Neural cell (in vitro differentiated cells): ENCODE results near the gene MED27. TPM values are rescaled to one million over a fixed set of nuclear protein-coding genes. Genes with fewer than 3 reads are reported as not detected.

Experiments used
- H2AFZ ChIP-seq: fragments of 200-600, 300-800 bp; sonication (generic), shearing (Covaris generic); 2 replicates; pipeline ENCODE4 v1.6.0; 2014; ENCODE audit warnings: low read depth, mild to moderate bottlenecking, antibody characterized with exemption, low read length, moderate library complexity
- H3F3A ChIP-seq: fragments of 200-600 bp; shearing (Covaris generic); 2 replicates; pipeline ENCODE4 v1.6.1; 2016; ENCODE audit warnings: mild to moderate bottlenecking, moderate library complexity, mixed read lengths, antibody characterized with exemption, low read length; ENCODE audit not compliant: insufficient read depth, poor library complexity, severe bottlenecking
- H3K27ac ChIP-seq: fragments of 200-600, 300-800 bp; sonication (generic), shearing (Covaris generic); 2 replicates; pipeline ENCODE4 v1.5.1; 2014; ENCODE audit warnings: mild to moderate bottlenecking, low read length, moderate library complexity
- H3K27me3 ChIP-seq: fragments of 300-800, 200-600 bp; sonication (generic), shearing (Covaris generic); 2 replicates; pipeline ENCODE4 v1.6.0; 2014; ENCODE audit warnings: mild to moderate bottlenecking, low read depth, low read length, moderate library complexity; ENCODE audit not compliant: insufficient read depth
- H3K36me3 ChIP-seq: fragments of 300-800, 200-600 bp; sonication (generic), shearing (Covaris generic); 2 replicates; pipeline ENCODE4 v1.5.1; 2014; ENCODE audit warnings: mild to moderate bottlenecking, antibody characterized with exemption, low read length, moderate library complexity; ENCODE audit not compliant: insufficient read depth
- H3K4me2 ChIP-seq: fragments of 300-800, 200-600 bp; sonication (generic), shearing (Covaris generic); 2 replicates; pipeline ENCODE4 v1.6.0; 2014; ENCODE audit warnings: mild to moderate bottlenecking, low read length
- H3K4me3 ChIP-seq: fragments of 300-800, 200-600 bp; sonication (generic), shearing (Covaris generic); 2 replicates; pipeline ENCODE4 v1.5.1; 2014; ENCODE audit warnings: mild to moderate bottlenecking, low read length, moderate library complexity
- H3K79me2 ChIP-seq: fragments of 200-600 bp; shearing (Covaris generic); replicated peaks from 2 replicates; pipeline ENCODE4 v1.6.0; 2014; ENCODE audit warnings: mild to moderate bottlenecking, low read length, moderate library complexity; ENCODE audit not compliant: insufficient read depth
- H3K9ac ChIP-seq: fragments of 300-800, 200-600 bp; sonication (generic), shearing (Covaris generic); 2 replicates; pipeline ENCODE4 v1.6.1; 2016; ENCODE audit warnings: mild to moderate bottlenecking, low read length, mixed read lengths
- H3K9me2 ChIP-seq: fragments of 200-600 bp; shearing (Covaris generic); 2 replicates; pipeline ENCODE4 v1.6.1; 2016; ENCODE audit warnings: mild to moderate bottlenecking, low read length, mixed read lengths; ENCODE audit not compliant: insufficient read depth
- H3K9me3 ChIP-seq: fragments of 200-600, 300-800 bp; sonication (generic), shearing (Covaris generic); 2 replicates; pipeline ENCODE4 v1.6.1; 2016; ENCODE audit warnings: mild to moderate bottlenecking, mixed run types, low read length, moderate library complexity, mixed read lengths
- H4K20me1 ChIP-seq: fragments of 200-600 bp; shearing (Covaris generic); 2 replicates; pipeline ENCODE4 v1.6.1; 2016; ENCODE audit warnings: mild to moderate bottlenecking, mixed run types; ENCODE audit not compliant: insufficient read depth
- CTCF ChIP-seq: fragments of 450-650 bp; IDR thresholded peaks from 2 replicates; pipeline ENCODE4 v1.5.1; 2014; ENCODE audit warnings: antibody characterized with exemption, mild to moderate bottlenecking, moderate library complexity; ENCODE audit not compliant: poor library complexity, severe bottlenecking
- EP300 ChIP-seq: fragments of 450-650 bp; conservative IDR thresholded peaks from 2 replicates; pipeline ENCODE4 v1.6.1; 2014; ENCODE audit warnings: antibody characterized with exemption, mild to moderate bottlenecking, moderate library complexity; ENCODE audit not compliant: poor library complexity, severe bottlenecking
- EZH2 ChIP-seq: fragments of 200-600, 300-800 bp; shearing (Covaris generic), sonication (generic); IDR thresholded peaks from 2 replicates; pipeline ENCODE4 v1.6.1; 2014; ENCODE audit warnings: antibody characterized with exemption, low read length, borderline replicate concordance, mild to moderate bottlenecking; ENCODE audit not compliant: insufficient read depth, poor library complexity, severe bottlenecking
- MXI1 ChIP-seq: fragments of 450-650 bp; conservative IDR thresholded peaks from 2 replicates; pipeline ENCODE4 v1.6.1; 2014; ENCODE audit warnings: antibody characterized with exemption, mild to moderate bottlenecking; ENCODE audit not compliant: poor library complexity, severe bottlenecking
- POLR2AphosphoS5 ChIP-seq: IDR thresholded peaks from 2 replicates; pipeline ENCODE4 v1.6.1; 2012
- RAD21 ChIP-seq: fragments of 450-650 bp; conservative IDR thresholded peaks from 2 replicates; pipeline ENCODE4 v1.6.1; 2014; ENCODE audit warnings: antibody characterized with exemption, mild to moderate bottlenecking, moderate library complexity
- REST ChIP-seq: IDR thresholded peaks from 2 replicates; pipeline ENCODE4 v1.6.1; 2012; ENCODE audit warnings: borderline replicate concordance
- SMC3 ChIP-seq: fragments of 450-650 bp; conservative IDR thresholded peaks from 2 replicates; pipeline ENCODE4 v1.6.1; 2014; ENCODE audit warnings: antibody characterized with exemption, mild to moderate bottlenecking, moderate library complexity; ENCODE audit not compliant: poor library complexity
- TAF1 ChIP-seq: IDR thresholded peaks from 2 replicates; pipeline ENCODE4 v1.6.1; 2012; ENCODE audit warnings: low read depth
- polyA plus RNA-seq: library from polyadenylated mRNA; depleted of rRNA; stranded (reverse); fragments of >200 nt; gene quantifications from 2 replicates; pipeline ENCODE4 v1.2.3, GENCODE V29; 2014

Gene MED27
- polyA plus RNA-seq, 1 donor from 2014 or later, result 7.5 TPM

- no peaks in the 10 kb centered on the region for H4K20me1 ChIP-seq
- peaks cover 7% of the 10 kb centered on the region for H3K79me2 ChIP-seq
- no peak overlapping the region for H3K4me2 ChIP-seq
- no peak overlapping the region for H2AFZ ChIP-seq
- no peaks in the 10 kb centered on the region for H3K9me3 ChIP-seq
- H3K9ac ChIP-seq, result no peak overlapping the region
- H3K9me2 ChIP-seq, result no peaks in the 10 kb centered on the region
- no peak overlapping the region for H3K27ac ChIP-seq
- H3F3A ChIP-seq, result no peaks in the 10 kb centered on the region
- H3K36me3 ChIP-seq, result no peaks in the 10 kb centered on the region
- H3K4me3 ChIP-seq, result no peak overlapping the region
- no peaks in the 10 kb centered on the region for H3K27me3 ChIP-seq
- TF ChIP-seq MXI1 (no peak), EP300 (no peak), TAF1 (no peak), CTCF (no peak), SMC3 (no peak), RAD21 (no peak), EZH2 (no peak), POLR2AphosphoS5 (no peak), REST (no peak)
Observed at GRCh38 chr9:132043708-132044107, 36.0 kb downstream of the MED27 start.

GRCh38 chr9:132042324-132042723 is 37.3 kb downstream of the MED27 start:
- no peak overlapping the region for H3K4me2 ChIP-seq
- H2AFZ ChIP-seq, result no peak overlapping the region
- H3K36me3 ChIP-seq, result no peaks in the 10 kb centered on the region
- H3F3A ChIP-seq, result no peaks in the 10 kb centered on the region
- H4K20me1 ChIP-seq, result no peaks in the 10 kb centered on the region
- no peaks in the 10 kb centered on the region for H3K9me2 ChIP-seq
- H3K9ac ChIP-seq, result no peak overlapping the region
- H3K27ac ChIP-seq, result no peak overlapping the region
- peaks cover 7% of the 10 kb centered on the region for H3K79me2 ChIP-seq
- no peak overlapping the region for H3K4me3 ChIP-seq
- H3K27me3 ChIP-seq, result no peaks in the 10 kb centered on the region
- TF ChIP-seq REST (no peak), SMC3 (no peak), EP300 (no peak), MXI1 (no peak), RAD21 (no peak), EZH2 (no peak), POLR2AphosphoS5 (no peak), TAF1 (no peak), CTCF (no peak)
- H3K9me3 ChIP-seq, result no peaks in the 10 kb centered on the region
